LNCAP (cell line): Measurements from ENCODE around the gene CBX2.

Experiments
- TF ChIP-seq, protein P1 (sequence below): fragments of 450-650 bp; IDR thresholded peaks from 2 replicates; pipeline ENCODE4 v1.5.1; 2017; ENCODE audit warnings: mild to moderate bottlenecking

The CBX2 gene

DNA sequence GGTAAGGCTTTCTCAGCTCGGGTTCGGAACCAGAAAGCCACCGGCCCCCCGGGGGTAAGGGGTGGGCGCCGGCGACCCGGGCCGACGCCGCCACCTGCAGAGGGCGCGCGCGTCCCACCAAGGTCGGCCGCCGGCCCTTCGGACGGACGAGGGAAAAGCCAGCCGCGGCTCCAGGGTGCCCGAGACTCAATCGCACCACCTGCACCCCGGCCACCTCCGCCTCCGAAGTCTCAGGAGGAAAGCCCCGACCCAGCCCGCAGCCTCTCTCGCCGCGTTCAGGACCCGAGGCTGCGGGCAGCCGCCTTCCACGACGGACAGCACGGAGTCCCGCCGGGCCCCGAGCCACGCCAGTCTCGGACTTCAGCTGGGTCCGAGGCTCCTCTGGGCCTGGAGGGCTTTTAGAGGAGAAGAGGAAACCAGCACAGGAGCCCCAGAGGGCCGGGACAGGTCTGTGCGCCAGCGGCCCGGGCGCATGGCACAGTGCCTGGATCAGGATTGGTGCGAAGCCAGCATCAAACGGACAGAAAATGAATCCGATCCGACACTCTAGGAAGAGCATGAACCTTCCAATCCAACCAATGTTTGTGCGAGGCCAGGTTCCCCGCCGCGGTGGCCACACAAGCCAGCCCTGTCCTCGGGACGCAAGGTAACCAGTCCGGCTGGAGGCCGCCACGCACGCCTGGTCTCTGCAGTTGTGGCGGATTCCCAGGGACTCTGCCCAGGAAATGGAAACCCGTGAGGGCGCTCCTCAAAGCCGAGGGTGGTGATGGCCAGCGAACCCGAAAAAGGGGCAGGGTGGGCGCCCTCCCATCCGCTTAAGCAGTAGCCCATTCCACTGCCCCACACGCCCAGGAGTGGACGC lies 12.2 kb downstream of the CBX2 start:
- TF ChIP-seq, protein P1, sequence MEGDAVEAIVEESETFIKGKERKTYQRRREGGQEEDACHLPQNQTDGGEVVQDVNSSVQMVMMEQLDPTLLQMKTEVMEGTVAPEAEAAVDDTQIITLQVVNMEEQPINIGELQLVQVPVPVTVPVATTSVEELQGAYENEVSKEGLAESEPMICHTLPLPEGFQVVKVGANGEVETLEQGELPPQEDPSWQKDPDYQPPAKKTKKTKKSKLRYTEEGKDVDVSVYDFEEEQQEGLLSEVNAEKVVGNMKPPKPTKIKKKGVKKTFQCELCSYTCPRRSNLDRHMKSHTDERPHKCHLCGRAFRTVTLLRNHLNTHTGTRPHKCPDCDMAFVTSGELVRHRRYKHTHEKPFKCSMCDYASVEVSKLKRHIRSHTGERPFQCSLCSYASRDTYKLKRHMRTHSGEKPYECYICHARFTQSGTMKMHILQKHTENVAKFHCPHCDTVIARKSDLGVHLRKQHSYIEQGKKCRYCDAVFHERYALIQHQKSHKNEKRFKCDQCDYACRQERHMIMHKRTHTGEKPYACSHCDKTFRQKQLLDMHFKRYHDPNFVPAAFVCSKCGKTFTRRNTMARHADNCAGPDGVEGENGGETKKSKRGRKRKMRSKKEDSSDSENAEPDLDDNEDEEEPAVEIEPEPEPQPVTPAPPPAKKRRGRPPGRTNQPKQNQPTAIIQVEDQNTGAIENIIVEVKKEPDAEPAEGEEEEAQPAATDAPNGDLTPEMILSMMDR = peak; percentile 90

DNA sequence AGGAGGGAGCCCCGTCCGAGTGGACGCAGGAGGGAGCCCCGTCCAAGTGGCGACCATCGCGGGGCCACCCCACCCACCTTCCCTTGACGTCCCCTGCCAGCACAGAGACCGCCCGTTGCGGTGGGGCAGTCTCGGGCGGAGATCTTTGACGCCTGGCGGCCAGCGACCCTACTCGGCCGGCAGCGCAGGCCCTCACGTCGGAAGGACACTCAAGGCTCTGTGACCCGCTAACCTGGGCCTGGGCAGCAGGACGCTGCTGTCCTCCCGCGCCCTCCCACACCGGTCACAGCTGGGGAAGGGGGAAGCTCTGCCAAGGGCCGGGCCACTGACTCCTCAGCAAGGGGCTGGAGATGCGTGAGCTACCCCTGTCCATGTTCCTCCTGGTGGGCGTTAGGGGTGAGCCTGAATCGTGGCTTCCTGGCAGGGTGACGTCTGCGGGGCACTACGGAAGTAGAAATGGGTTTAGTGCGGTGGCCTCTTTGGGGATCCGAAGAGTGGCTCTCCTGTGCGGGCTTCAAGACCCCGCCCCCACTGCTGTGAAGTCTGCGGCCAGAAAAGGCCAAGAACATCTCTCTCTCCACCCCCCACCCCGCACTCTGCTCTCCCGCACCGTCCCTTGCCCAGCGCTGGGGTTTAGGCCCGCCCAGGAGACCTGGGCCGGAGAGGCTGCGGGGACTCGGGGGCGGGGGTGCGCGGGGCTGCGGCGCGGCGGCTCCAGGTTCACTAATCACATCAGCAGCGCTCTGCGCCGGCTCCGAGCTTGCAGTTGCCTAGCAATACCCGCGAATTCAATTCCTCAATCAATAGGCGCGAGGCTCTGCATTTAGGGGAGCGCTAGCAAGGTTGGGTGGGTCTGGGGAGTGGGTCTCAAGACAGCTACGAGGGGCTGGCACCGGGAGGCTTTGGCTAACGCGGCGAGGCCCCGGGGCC lies 13.1 kb downstream of the CBX2 start:
- TF ChIP-seq, protein P1 = no peak

DNA sequence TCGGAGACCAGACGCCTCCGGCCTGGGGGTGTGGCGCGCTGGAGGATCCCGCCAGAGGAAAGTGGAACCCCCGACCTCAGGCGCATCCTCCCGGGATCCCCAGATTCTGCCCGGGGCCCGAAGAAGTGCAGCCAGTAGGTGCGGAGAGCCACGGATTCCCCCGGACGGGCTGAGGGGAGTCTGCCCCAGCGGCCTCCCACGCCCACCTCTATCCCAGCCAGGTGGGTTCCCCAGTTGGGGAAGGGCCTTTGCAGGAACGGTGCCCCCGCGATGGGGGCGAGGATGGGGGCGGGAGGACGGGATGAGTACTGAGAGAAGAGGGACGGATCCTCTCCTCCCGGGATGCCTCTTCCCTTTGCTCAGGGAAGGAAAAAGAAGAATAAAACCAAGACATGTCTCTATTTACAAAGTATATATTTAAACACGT lies 13.8 kb downstream of the CBX2 start:
- TF ChIP-seq, protein P1 = no peak

DNA sequence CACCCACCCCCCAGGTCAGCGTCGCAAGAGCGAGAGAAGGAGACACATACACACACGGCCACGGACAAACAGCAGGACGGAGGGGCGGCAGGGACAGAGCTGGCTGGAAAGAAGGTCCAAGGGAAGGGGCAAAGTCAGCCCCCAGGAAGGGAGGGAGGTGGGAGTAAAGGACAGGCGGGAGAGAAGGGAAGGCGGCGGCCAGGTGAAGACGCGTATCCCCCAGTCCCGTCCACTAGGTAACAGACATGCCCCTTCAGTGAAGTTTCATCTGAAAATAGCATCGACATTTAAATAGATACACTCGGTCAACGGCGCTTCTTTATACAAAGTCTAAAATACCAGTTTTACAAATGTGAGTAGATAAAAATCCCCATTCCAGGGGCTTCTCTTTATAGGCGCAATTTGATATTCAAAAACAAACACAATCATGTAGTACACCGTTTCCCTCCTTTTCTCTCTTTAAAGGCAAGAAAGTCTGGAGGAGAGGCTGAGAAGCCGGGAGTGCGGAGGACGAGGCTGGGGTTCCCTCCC lies 14.5 kb downstream of the CBX2 start:
- TF ChIP-seq, protein P1 = no peak

DNA sequence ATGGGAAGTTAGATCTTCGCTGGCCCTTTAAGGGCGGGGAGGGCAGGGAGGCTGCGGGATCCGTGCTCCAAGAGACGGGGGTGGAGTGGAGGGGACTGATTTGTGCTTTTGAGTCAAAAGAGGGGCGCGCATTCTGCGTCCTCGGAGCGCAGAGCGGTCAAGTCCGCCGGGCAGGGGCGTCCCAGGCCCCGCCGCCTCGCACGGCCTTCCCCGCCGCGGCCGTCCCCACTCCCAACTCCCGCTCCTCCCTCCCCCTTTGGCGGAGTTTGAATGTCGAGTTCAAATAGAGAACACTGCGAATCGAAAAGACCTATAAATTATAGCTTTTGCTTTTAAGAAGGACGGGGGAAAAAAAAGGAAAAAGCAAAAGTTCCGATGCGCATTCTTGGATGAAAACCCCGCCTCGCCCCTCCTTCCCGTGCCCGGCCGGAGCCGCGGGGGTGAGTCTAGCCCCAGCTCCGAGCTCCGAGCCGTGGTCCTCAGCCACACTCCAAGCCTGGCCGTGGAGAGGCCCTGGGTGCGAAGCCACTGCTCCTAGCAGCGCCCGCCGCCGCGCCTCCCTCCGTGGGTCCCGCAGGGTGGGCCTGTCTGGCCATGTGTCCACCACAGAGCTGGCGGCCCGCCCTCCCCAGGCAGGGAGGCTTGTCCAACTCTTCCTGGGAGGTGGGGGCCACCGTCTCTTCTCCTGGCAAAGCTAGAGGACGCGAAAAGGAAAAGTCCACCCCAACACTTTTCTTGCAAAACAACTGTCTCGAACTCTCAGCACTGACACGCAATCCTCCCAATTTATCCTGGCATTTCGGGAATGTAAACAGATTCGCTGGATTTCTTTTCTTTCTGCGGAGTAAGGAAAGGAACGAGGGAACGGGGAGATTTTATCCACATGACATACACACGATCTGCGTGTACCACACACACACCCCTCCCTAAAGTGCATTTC lies 15.3 kb downstream of the CBX2 start:
- TF ChIP-seq, protein P1 = no peak

DNA sequence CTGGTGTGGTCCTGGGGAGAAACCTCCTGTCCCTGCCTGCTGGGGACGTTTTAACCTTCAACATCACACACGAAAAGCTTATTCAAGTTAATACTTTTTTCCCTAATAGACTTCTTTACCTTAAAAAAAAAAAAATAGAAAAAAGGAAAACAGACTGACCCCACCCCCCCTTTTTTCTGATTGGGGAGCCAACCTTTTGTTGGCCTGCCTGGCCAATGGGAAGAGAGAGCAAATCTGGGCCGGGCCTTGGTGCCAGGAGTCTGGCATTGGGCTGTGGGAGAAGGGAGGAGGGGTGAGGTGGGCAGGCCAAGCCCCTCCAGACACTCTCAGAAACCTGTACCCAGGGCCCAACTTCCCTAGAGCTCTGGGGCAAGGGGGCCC lies 16.0 kb downstream of the CBX2 start:
- TF ChIP-seq, protein P1 = no peak
